Measurements from ENCODE around the gene PCSK4. TPM values are rescaled to one million over a fixed set of nuclear protein-coding genes. Genes with fewer than 3 reads are reported as not detected.

The PCSK4 gene
- total RNA-seq, 2 donors from 2014 or later, result 1.0 to 4.4 TPM

- DNase-seq (ENCODE audit: low spot score), result no peak
- Histone ChIP-seq H3K9me3 (no peaks in the 10 kb centered on the region), H3K27ac (peak overlapping the region; percentile 81 to 91), H3K36me3 (peaks cover 44% of the 10 kb centered on the region), H3K4me3 (peak overlapping the region; percentile 76 to 80), H3K27me3 (no peaks in the 10 kb centered on the region), H3K4me1 (peaks cover 0 to 23% of the 10 kb centered on the region in 2 donors)
- TF ChIP-seq CTCF (IDR thresholded peaks at IDR 0.05), result no peak
Observed at GRCh38 chr19:1438933-1439354, 51.2 kb downstream of the PCSK4 start.

GRCh38 chr19:1438035-1438932, 51.9 kb downstream of the PCSK4 start, which contains the start of gene RPS15:
TSS of gene RPS15 (plus strand) at chr19:1438396. CDS start at chr19:1438426, 30 bp downstream.
- Histone ChIP-seq H3K9me3 (no peaks in the 10 kb centered on the region), H3K4me3 (peak within 1 kb of the TSS; percentile 76 to 80), H3K27ac (peak within 1 kb of the TSS; percentile 81 to 91), H3K27me3 (no peaks in the 10 kb centered on the region), H3K36me3 (peaks cover 51% of the 10 kb centered on the region), H3K4me1 (peaks cover 0 to 23% of the 10 kb centered on the region in 2 donors)
- TF ChIP-seq CTCF (IDR thresholded peaks at IDR 0.05), result peak; percentile 75 to 99
- DNase-seq (ENCODE audit: low spot score), result peak; percentile 94

GRCh38 chr19:1437609-1438008, 52.5 kb downstream of the PCSK4 start:
- TF ChIP-seq CTCF (IDR thresholded peaks at IDR 0.05), result no peak
- DNase-seq (ENCODE audit: low spot score), result no peak
- Histone ChIP-seq H3K36me3 (peaks cover 57% of the 10 kb centered on the region), H3K4me3 (peak overlapping the region in 1 of 2 donors; percentile 80), H3K9me3 (no peaks in the 10 kb centered on the region), H3K27ac (no peak overlapping the region), H3K4me1 (peaks cover 0 to 23% of the 10 kb centered on the region in 2 donors), H3K27me3 (no peaks in the 10 kb centered on the region)

- no peak for TF ChIP-seq CTCF (IDR thresholded peaks at IDR 0.05)
- no peaks in the 10 kb centered on the region for H3K9me3 ChIP-seq
- DNase-seq (ENCODE audit: low spot score), result no peak
- H3K4me3 ChIP-seq, result no peak overlapping the region
- H3K4me1 ChIP-seq, result peaks cover 0 to 22% of the 10 kb centered on the region in 2 donors
- H3K27ac ChIP-seq, result no peak overlapping the region
- peaks cover 57% of the 10 kb centered on the region for H3K36me3 ChIP-seq
- no peaks in the 10 kb centered on the region for H3K27me3 ChIP-seq
Observed at GRCh38 chr19:1435378-1435989, 54.7 kb downstream of the PCSK4 start.

- Histone ChIP-seq H3K27ac (no peak overlapping the region), H3K4me3 (no peak overlapping the region), H3K36me3 (peaks cover 55% of the 10 kb centered on the region), H3K9me3 (no peaks in the 10 kb centered on the region), H3K27me3 (no peaks in the 10 kb centered on the region), H3K4me1 (peaks cover 0 to 21% of the 10 kb centered on the region in 2 donors)
- no peak for TF ChIP-seq CTCF (IDR thresholded peaks at IDR 0.05)
- no peak for DNase-seq (ENCODE audit: low spot score)
Observed at GRCh38 chr19:1434577-1435060, 55.5 kb downstream of the PCSK4 start.

Data from right atrium auricular region (tissue), 2 donors.